ENCODE results near the gene OBSCN. TPM values are rescaled to one million over a fixed set of nuclear protein-coding genes. Genes with fewer than 3 reads are reported as not detected.

OBSCN gene
- total RNA-seq, 1 experiment from 2014 or later = 0.87 TPM

GRCh38 chr1:228284521-228284920 lies 76.7 kb downstream of the OBSCN start:
- Histone ChIP-seq H3K27ac (no peak overlapping the region), H3K9me3 (replicated peaks) (no peaks in the 10 kb centered on the region), H3K27me3 (replicated peaks) (no peaks in the 10 kb centered on the region), H3K36me3 (no peaks in the 10 kb centered on the region), H3K4me1 (replicated peaks) (no peaks in the 10 kb centered on the region), H3K4me3 (no peak overlapping the region)
- no peak for DNase-seq (ENCODE audit: low read depth in 1 of 2, low spot score in 2 of 2)

GRCh38 chr1:228285661-228286504 lies 78.0 kb downstream of the OBSCN start:
- Histone ChIP-seq H3K27me3 (replicated peaks) (no peaks in the 10 kb centered on the region), H3K9me3 (replicated peaks) (no peaks in the 10 kb centered on the region), H3K36me3 (no peaks in the 10 kb centered on the region), H3K4me1 (replicated peaks) (no peaks in the 10 kb centered on the region), H3K27ac (no peak overlapping the region), H3K4me3 (no peak overlapping the region)
- no peak for DNase-seq (ENCODE audit: low read depth in 1 of 2, low spot score in 2 of 2)

GRCh38 chr1:228286505-228287417 lies 78.9 kb downstream of the OBSCN start:
- H3K4me3 ChIP-seq = no peak overlapping the region
- no peaks in the 10 kb centered on the region for H3K4me1 ChIP-seq (replicated peaks)
- no peak for DNase-seq (ENCODE audit: low read depth in 1 of 2, low spot score in 2 of 2)
- H3K9me3 ChIP-seq (replicated peaks) = no peaks in the 10 kb centered on the region
- H3K27ac ChIP-seq = no peak overlapping the region
- no peaks in the 10 kb centered on the region for H3K36me3 ChIP-seq
- no peaks in the 10 kb centered on the region for H3K27me3 ChIP-seq (replicated peaks)

GRCh38 chr1:228287541-228288425 lies 79.9 kb downstream of the OBSCN start:
- Histone ChIP-seq H3K4me1 (replicated peaks) (no peaks in the 10 kb centered on the region), H3K36me3 (no peaks in the 10 kb centered on the region), H3K9me3 (replicated peaks) (no peaks in the 10 kb centered on the region), H3K27ac (no peak overlapping the region), H3K4me3 (no peak overlapping the region), H3K27me3 (replicated peaks) (no peaks in the 10 kb centered on the region)
- DNase-seq (ENCODE audit: low read depth in 1 of 2, low spot score in 2 of 2) = no peak

GRCh38 chr1:228288536-228289238 lies 80.8 kb downstream of the OBSCN start:
- Histone ChIP-seq H3K27ac (no peak overlapping the region), H3K9me3 (replicated peaks) (no peaks in the 10 kb centered on the region), H3K27me3 (replicated peaks) (no peaks in the 10 kb centered on the region), H3K36me3 (no peaks in the 10 kb centered on the region), H3K4me1 (replicated peaks) (no peaks in the 10 kb centered on the region), H3K4me3 (no peak overlapping the region)
- no peak for DNase-seq (ENCODE audit: low read depth in 1 of 2, low spot score in 2 of 2)

- no peak for DNase-seq (ENCODE audit: low read depth in 1 of 2, low spot score in 2 of 2)
- H3K4me3 ChIP-seq = no peak overlapping the region
These were observed 81.5 kb downstream of the OBSCN start for GRCh38 chr1:228289239-228289849.

GRCh38 chr1:228289996-228290881 lies 82.4 kb downstream of the OBSCN start:
- 0 out of 2 replicates have a peak, but pooled peaks cover 2% of the 10 kb centered on the region for H3K9me3 ChIP-seq (replicated peaks)
- H3K27ac ChIP-seq = no peak overlapping the region
- no peak for DNase-seq (ENCODE audit: low read depth in 1 of 2, low spot score in 2 of 2)
- no peaks in the 10 kb centered on the region for H3K36me3 ChIP-seq
- no peaks in the 10 kb centered on the region for H3K4me1 ChIP-seq (replicated peaks)
- H3K4me3 ChIP-seq = no peak overlapping the region
- H3K27me3 ChIP-seq (replicated peaks) = no peaks in the 10 kb centered on the region

More at GRCh38 chr1:228289239-228289849, 81.5 kb downstream of the OBSCN start:
- Histone ChIP-seq H3K27me3 (replicated peaks) (no peaks in the 10 kb centered on the region), H3K27ac (no peak overlapping the region), H3K4me1 (replicated peaks) (no peaks in the 10 kb centered on the region), H3K9me3 (replicated peaks) (no peaks in the 10 kb centered on the region), H3K36me3 (no peaks in the 10 kb centered on the region)

GRCh38 chr1:228291906-228292608 lies 84.2 kb downstream of the OBSCN start:
- DNase-seq (ENCODE audit: low read depth in 1 of 2, low spot score in 2 of 2) = no peak
- no peak overlapping the region for H3K27ac ChIP-seq
- H3K27me3 ChIP-seq (replicated peaks) = no peaks in the 10 kb centered on the region
- H3K9me3 ChIP-seq (replicated peaks) = peaks cover 5% of the 10 kb centered on the region; the same call in 1 of the 2 replicates
- H3K4me3 ChIP-seq = no peak overlapping the region
- H3K36me3 ChIP-seq = no peaks in the 10 kb centered on the region
- H3K4me1 ChIP-seq (replicated peaks) = no peaks in the 10 kb centered on the region

- no peaks in the 10 kb centered on the region for H3K4me1 ChIP-seq (replicated peaks)
- H3K36me3 ChIP-seq = no peaks in the 10 kb centered on the region
- peaks cover 7% of the 10 kb centered on the region; the same call in 1 of the 2 replicates for H3K9me3 ChIP-seq (replicated peaks)
- no peak for DNase-seq (ENCODE audit: low read depth in 1 of 2, low spot score in 2 of 2)
- H3K27me3 ChIP-seq (replicated peaks) = no peaks in the 10 kb centered on the region
- no peak overlapping the region for H3K27ac ChIP-seq
- no peak overlapping the region for H3K4me3 ChIP-seq
These were observed 84.7 kb downstream of the OBSCN start for GRCh38 chr1:228292609-228292911.

- no peaks in the 10 kb centered on the region for H3K4me1 ChIP-seq (replicated peaks)
- DNase-seq (ENCODE audit: low read depth in 1 of 2, low spot score in 2 of 2) = no peak
- peaks cover 7% of the 10 kb centered on the region; the same call in 1 of the 2 replicates for H3K9me3 ChIP-seq (replicated peaks)
- no peak overlapping the region for H3K27ac ChIP-seq
- H3K4me3 ChIP-seq = no peak overlapping the region
- no peaks in the 10 kb centered on the region for H3K27me3 ChIP-seq (replicated peaks)
- H3K36me3 ChIP-seq = no peaks in the 10 kb centered on the region
These were observed 85.5 kb downstream of the OBSCN start for GRCh38 chr1:228293393-228293792.

GRCh38 chr1:228293816-228294500 lies 86.1 kb downstream of the OBSCN start:
- Histone ChIP-seq H3K27me3 (replicated peaks) (no peaks in the 10 kb centered on the region), H3K4me1 (replicated peaks) (no peaks in the 10 kb centered on the region), H3K27ac (no peak overlapping the region), H3K9me3 (replicated peaks) (peaks cover 7% of the 10 kb centered on the region; the same call in 1 of the 2 replicates), H3K4me3 (no peak overlapping the region), H3K36me3 (no peaks in the 10 kb centered on the region)
- no peak for DNase-seq (ENCODE audit: low read depth in 1 of 2, low spot score in 2 of 2)

Data from SJSA1 (cell line).